Renal cortical epithelial cell (primary cell): Measurements from ENCODE around the gene SPEN. TPM values are rescaled to one million over a fixed set of nuclear protein-coding genes. Genes with fewer than 3 reads are reported as not detected.
A peak's percentile ranks its signal among the peaks of the same experiment; 100 is the strongest.

Experiments used
- DNase-seq: peaks from one replicate; pipeline ENCODE4 v3.0.0-alpha.2; 2011; ENCODE audit warnings: low read depth
- total RNA-seq: library from RNA; depleted of rRNA; stranded (reverse); fragments of >200 nt; gene quantifications from 2 replicates; pipeline ENCODE4 v1.2.3, GENCODE V29; 2014

The SPEN gene
- total RNA-seq, 1 donor from 2014 or later, result 45.6 TPM

DNA sequence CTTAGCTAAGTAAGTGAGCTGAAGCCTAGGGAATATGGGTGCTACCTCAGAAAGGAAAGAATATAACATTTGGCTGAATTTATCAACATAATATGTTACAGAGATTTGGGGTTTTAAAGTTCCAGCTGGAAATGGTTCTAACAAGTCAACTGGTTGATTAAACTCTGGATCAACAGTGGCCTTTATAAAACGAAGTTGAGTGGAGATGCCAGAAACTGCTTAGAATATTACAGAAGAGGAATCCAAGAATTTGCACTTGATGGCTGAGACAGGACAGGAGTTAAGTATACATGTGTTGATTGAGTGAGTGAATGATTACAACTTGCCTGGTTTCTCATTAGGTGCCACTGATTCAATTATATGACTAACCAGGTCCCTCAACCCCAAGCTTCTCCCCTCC is 135.8 kb downstream of the SPEN start:
- DNase-seq, result no peak

DNA sequence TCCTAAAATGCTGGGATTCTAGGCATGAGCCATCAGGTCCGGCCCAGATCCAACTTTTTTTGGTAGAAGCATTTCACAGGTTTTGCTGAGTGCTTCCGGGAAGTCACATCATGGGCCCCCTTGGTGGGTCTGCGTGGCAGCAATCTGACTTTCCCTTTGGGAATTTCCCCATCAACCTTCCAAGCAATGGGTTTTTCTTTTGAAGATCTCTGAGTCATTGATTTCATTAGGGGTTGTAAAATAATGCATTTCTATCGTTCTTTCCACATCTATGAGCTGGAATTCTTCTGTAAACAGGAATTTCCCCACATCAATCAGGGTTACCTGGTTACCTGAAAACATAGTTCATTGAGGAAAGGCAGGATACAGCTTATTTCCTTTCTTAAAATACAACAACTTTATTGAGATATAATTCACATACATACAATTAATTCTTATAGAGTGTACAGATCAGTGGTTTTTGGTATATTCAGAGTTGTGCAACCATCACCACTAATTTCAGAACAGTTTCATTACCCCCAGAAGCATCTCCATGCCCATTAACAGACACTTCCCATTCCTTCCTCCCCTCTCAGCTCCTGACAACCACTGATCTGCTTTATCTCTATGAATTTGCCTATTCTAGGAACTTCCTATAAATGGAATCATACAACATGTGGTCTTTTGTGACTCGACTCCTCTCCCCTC is 138.2 kb downstream of the SPEN start:
- peak; percentile 92 for DNase-seq

DNA sequence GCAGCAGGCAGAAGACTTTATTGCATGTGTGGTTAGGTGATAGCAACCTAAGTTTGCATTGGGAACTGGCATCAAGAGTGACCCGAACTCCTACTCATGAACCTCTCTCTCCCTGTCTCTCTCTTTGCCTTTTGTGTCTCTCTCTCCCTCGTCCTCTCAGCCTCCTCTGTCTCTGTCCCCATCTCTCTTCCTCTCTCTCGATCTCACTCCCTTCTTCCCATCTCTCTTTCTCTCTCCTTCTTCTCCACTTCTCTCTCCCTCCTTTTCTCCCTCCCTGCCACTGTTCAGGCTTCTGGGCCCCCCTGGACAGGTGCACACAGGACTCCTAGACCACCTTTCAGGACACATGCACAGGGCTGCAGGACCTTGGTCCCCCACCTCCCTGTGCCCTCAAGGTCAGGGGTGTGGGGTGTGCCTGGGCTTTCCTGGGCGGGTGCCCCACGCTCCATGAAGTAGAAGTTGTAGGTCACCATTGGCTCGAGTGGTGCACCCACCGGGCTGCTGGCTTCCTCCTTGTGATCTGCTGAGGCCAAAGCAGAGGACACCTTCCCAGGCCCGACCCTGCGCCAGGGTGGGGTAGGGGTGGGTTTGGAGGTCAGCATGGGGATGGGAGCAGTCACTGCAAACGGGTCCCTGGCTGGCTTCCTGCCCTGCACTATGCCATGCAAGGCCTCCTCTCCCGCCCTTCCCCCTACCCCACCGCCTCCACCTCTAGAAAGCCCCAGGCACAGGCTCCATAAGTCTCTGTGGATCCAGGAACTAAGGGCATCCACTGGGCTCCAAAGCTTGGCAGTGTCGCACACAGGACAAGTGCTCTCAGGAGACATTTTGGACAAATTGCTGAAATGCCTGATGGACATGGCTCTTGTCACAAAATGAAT is 141.6 kb downstream of the SPEN start:
- DNase-seq, result no peak

DNA sequence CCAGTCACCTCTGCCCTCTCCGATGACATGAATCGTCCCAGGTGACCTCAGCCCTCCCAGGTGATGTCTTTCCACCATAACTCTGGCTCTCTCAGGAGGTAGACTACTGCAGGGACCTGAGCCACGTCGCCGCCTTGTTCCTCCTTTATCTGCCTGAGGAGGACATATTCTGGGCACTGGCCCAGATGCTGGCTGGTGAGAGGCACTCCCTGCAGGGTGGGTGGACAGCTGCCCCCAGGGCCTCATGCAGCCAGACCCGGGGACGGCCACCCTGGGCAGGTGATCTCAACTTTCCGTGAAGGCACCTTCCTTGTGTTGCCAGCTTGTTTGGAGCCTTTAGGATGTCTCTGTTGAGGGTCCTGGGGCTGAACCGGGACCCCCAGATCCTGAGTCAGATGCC is 142.3 kb downstream of the SPEN start:
- no peak for DNase-seq

Other genes with a start within 250 kb of the SPEN start
- gene DDI2, start 230.2 kb upstream of the SPEN start, total RNA-seq, result 8.2 and 33.0 TPM in 2 replicates
- 46.4 and 77.7 TPM in 2 replicates for gene PLEKHM2, start 163.4 kb upstream of the SPEN start, total RNA-seq
- gene SLC25A34, start 111.4 kb upstream of the SPEN start, total RNA-seq, result 0.50 TPM in 1 of 2 replicates, not detected in the other
- gene TMEM82, start 105.2 kb upstream of the SPEN start, total RNA-seq, result not detected in 2 replicates
- gene FBLIM1, start 88.9 kb upstream of the SPEN start, total RNA-seq, result 213 and 231 TPM in 2 replicates
- gene UQCRHL, start 40.1 kb upstream of the SPEN start, total RNA-seq, result 1.5 and 2.8 TPM in 2 replicates
- gene ZBTB17, start 128.4 kb downstream of the SPEN start, total RNA-seq, result 30.4 and 31.9 TPM in 2 replicates
- not detected in 2 replicates for gene SRARP, start 156.5 kb downstream of the SPEN start, total RNA-seq
- 0.35 TPM in 2 replicates for gene HSPB7, start 170.3 kb downstream of the SPEN start, total RNA-seq
- gene CLCNKA, start 174.3 kb downstream of the SPEN start, total RNA-seq, result 0.20 TPM in 1 of 2 replicates, not detected in the other
- 0.35 and 0.60 TPM in 2 replicates for gene CLCNKB, start 196.1 kb downstream of the SPEN start, total RNA-seq
- 0.52 and 1.5 TPM in 2 replicates for gene FAM131C, start 225.9 kb downstream of the SPEN start, total RNA-seq